ENCODE results near the gene FBXL17.

DNA sequence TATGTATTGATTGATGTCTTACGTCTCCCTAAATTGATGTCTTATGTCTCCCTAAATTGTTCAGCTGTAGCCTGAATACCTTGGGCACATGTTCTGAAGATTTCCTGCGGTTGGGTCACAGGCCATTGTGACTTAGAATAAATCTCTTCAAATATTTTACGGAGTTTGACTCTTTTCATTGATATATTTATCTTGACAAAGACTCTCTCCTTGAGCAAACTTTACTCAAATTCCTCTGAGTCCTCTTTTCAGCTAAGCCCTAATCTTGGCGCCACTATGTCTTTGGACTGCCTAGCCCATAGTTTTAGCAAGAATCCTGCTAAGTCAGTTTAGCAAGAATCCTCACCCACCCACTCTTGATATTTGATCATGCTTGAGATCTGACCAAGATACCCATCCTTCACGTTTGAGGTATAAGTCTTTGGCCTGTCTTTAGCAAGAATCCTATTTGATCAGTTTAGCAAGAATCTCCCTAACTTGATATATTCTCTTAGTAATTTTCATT lies 35.3 kb upstream of the FBXL17 start:
- TF ChIP-seq, protein P1, sequence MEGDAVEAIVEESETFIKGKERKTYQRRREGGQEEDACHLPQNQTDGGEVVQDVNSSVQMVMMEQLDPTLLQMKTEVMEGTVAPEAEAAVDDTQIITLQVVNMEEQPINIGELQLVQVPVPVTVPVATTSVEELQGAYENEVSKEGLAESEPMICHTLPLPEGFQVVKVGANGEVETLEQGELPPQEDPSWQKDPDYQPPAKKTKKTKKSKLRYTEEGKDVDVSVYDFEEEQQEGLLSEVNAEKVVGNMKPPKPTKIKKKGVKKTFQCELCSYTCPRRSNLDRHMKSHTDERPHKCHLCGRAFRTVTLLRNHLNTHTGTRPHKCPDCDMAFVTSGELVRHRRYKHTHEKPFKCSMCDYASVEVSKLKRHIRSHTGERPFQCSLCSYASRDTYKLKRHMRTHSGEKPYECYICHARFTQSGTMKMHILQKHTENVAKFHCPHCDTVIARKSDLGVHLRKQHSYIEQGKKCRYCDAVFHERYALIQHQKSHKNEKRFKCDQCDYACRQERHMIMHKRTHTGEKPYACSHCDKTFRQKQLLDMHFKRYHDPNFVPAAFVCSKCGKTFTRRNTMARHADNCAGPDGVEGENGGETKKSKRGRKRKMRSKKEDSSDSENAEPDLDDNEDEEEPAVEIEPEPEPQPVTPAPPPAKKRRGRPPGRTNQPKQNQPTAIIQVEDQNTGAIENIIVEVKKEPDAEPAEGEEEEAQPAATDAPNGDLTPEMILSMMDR (IDR thresholded peaks at IDR 0.05; ENCODE audit: borderline replicate concordance, extremely low read depth, low read length, poor library complexity, severe bottlenecking): no peak
- TF ChIP-seq EZH2 (IDR thresholded peaks at IDR 0.05; ENCODE audit: borderline replicate concordance, low read depth, low read length, severe bottlenecking): no peak

All from DND-41 (cell line).